ENCODE data around the gene NOTUM.

GRCh38 chr17:81944858-81945257, 16.1 kb downstream of the NOTUM start:
- no peak for TF ChIP-seq RAD21 (conservative IDR thresholded peaks at IDR 0.05 in 1 of 2, IDR thresholded peaks at IDR 0.05 in 1 of 2)
- no peak for TF ChIP-seq POLR2AphosphoS2 (conservative IDR thresholded peaks at IDR 0.05; ENCODE audit: low read length)
- TF ChIP-seq, protein P1, sequence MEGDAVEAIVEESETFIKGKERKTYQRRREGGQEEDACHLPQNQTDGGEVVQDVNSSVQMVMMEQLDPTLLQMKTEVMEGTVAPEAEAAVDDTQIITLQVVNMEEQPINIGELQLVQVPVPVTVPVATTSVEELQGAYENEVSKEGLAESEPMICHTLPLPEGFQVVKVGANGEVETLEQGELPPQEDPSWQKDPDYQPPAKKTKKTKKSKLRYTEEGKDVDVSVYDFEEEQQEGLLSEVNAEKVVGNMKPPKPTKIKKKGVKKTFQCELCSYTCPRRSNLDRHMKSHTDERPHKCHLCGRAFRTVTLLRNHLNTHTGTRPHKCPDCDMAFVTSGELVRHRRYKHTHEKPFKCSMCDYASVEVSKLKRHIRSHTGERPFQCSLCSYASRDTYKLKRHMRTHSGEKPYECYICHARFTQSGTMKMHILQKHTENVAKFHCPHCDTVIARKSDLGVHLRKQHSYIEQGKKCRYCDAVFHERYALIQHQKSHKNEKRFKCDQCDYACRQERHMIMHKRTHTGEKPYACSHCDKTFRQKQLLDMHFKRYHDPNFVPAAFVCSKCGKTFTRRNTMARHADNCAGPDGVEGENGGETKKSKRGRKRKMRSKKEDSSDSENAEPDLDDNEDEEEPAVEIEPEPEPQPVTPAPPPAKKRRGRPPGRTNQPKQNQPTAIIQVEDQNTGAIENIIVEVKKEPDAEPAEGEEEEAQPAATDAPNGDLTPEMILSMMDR (IDR thresholded peaks at IDR 0.05): no peak
